ENCODE measurements around the gene RARS1.
"Not testable (repeated sequence)": the region's sequence is repeated elsewhere in the genome, so short reads cannot be mapped to it uniquely, and the experiment has no call there.

RARS1 gene

DNA sequence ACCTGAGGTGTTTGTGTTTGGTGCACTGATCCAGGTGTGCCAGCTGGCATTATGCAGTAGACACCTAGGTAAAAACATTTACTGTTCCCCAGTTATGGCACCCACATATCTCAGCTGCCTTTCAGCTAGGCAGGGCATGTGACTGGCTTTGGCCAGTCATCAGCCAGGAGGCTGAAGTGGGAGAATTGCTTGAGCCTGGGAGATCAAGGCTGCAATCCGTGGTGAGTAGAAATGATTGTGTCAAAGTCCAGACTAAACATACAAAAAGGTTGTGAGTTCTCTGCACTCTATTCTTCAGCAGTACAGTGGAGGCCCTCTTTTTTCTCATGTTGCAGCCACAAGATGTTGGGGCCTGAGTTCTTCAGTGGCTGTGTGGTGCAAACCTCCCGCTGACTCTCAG lies 39.6 kb downstream of the RARS1 start:
- Mint-ChIP-seq H3K36me3 (peaks cover 7 to 24% of the 10 kb centered on the region in 2 donors), H3K27ac (no peak overlapping the region), H3K4me3 (no peak overlapping the region), H3K27me3 (peaks cover 27 to 30% of the 10 kb centered on the region in 2 donors), H3K9me3 (peaks cover 0 to 7% of the 10 kb centered on the region in 2 donors), H3K4me1 (peaks cover 9 to 18% of the 10 kb centered on the region in 2 donors)
- DNase-seq: no peak
- ATAC-seq (replicated peaks): no peak

DNA sequence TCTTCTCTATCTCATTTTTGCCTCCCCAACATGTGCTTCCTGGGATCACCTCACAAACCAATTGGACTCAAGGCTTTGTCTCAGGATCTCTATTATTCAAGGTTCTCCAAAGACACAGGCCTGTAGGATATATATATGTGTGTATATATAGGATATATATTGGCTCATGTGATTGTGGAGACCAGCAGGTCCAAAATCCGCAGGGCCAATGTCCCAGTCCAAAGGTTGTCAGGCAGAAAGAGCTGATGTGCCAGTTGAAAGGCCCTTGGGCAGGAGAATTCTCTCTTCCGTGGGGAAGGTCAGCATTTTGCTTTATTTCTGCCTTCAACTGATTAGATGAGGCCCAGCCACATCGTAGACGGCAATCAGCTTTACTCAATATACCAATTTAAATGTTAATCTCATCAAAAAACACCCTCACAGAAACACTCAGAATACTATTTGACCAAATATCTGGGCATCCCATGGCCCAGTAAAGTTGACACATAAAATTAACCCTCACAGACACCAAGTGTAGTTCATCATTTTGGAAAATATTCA lies 41.6 kb downstream of the RARS1 start:
- Mint-ChIP-seq H3K4me3 (no peak overlapping the region), H3K27me3 (peaks cover 41 to 46% of the 10 kb centered on the region in 2 donors)
- no peak for ATAC-seq (replicated peaks)

DNA sequence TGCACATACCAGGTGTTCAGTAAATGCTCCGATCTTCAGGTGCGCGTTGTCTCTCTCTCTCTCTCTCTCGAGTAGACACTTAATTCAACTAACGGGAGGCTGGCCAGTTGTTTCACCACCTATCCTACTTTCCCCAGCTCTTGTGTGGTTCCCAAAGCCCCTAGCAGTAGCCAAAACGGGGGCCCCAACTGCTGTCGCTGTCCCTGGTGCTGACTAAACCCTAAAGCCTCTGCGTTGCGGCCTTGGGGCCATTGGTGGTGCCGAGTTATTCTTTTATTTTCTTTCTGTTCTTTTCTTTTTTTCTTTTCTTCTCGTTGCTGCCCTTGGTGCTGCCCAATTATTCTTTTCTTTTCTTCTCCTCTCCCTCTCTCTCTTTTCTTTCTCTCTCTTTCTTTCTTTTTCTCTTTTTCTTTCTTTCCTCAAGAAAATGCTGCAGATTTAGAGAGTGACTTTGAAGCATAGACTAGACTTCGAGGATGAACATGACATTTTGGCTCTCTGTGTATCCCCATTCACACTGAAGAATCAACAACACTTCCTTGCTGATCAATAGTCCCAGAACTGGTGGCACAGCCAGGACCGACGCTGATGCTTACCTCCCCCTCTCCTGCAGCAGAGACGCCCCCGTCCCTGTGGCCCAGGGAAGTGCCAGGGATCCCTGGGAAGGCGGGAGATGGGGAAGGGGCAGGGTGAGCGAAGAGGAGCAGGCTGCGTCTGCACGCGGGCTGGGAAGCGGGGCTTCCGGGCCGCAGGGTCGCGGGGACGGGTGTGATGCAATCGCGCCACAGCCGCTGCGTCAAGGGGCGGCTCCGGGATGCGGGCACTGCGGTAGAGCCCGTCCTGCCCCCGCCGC lies 42.5 kb downstream of the RARS1 start, which contains the start of gene FBLL1:
Gene FBLL1, plus strand, starts transcription at position 785 of the 853 bp plus-strand sequence. CDS start 200 bp downstream, outside the sequence.
- Mint-ChIP-seq H3K4me3 (peak within 1 kb of the TSS; percentile 76 to 87), H3K27me3 (peaks cover 43 to 54% of the 10 kb centered on the region in 2 donors), H3K9me3 (peaks cover 0 to 7% of the 10 kb centered on the region in 2 donors), H3K4me1 (peaks cover 9 to 18% of the 10 kb centered on the region in 2 donors), H3K27ac (no peak within 1 kb of the TSS), H3K36me3 (peaks cover 7 to 18% of the 10 kb centered on the region in 2 donors)
- ATAC-seq (replicated peaks): peak in 1 of 2 donors; percentile 70
- DNase-seq: no peak

More for the DNA sequence above, 41.6 kb downstream of the RARS1 start:
- Mint-ChIP-seq H3K36me3 (peaks cover 7 to 18% of the 10 kb centered on the region in 2 donors), H3K9me3 (peaks cover 0 to 7% of the 10 kb centered on the region in 2 donors), H3K4me1 (peaks cover 9 to 18% of the 10 kb centered on the region in 2 donors), H3K27ac (no peak overlapping the region)
- DNase-seq: no peak

DNA sequence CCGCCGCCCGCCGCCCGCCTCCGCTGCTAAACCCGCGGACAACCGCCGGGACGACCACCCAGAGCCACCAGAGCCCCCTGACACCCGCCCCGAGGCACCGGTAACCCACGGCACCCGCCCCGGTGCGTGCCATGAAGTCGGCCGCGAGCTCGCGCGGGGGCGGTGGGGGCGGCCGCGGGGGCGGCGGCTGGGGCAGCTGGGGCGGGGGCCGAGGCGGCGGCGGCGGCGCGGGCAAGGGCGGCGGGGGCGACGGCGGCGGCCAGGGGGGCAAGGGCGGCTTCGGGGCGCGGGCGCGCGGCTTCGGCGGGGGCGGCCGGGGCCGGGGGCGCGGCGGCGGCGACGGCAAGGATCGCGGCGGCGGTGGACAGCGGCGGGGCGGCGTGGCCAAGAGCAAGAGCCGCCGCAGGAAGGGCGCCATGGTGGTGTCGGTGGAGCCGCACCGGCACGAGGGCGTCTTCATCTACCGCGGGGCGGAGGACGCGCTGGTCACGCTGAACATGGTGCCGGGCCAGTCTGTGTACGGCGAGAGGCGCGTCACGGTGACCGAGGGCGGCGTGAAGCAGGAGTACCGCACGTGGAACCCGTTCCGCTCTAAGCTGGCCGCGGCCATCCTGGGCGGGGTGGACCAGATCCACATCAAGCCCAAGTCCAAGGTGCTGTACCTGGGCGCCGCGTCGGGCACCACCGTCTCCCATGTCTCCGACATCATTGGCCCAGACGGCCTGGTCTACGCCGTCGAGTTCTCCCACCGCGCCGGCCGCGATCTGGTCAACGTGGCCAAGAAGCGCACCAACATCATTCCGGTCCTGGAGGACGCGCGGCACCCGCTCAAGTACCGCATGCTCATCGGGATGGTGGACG lies 43.3 kb downstream of the RARS1 start:
- ATAC-seq (replicated peaks) (peak in 1 of 2 donors; percentile 31), DNase-seq (no peak)
- Mint-ChIP-seq H3K9me3 (peaks cover 0 to 7% of the 10 kb centered on the region in 2 donors), H3K27ac (no peak overlapping the region), H3K36me3 (peaks cover 7 to 11% of the 10 kb centered on the region in 2 donors), H3K27me3 (peaks cover 43 to 58% of the 10 kb centered on the region in 2 donors), H3K4me3 (peak overlapping the region; percentile 57 to 87), H3K4me1 (peaks cover 9 to 18% of the 10 kb centered on the region in 2 donors)

DNA sequence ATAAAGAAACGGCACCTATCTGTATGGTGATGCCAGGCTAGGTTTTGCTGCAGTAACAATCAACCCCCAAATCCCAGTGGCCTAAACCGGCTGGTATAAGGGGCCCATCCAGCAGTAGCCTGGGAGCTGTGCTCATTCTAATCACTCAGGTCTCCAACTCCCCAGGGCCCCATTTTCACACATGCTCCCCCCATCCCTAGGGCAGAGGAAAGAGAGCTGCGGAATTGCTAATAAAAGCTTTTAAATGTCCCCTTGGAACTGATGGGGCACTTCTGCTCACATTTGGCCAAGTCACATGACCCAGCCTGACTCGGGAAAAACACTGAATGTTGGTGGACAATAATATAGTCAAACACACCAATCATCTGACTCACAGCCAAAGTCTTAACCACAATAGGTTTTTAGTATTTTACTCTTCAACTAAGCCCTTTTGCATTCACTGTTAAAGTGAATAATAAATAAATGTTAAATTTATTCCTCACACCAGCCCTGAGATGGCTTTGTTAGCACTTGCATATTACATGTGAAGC lies 44.4 kb downstream of the RARS1 start:
- H3K27ac Mint-ChIP-seq: no peak overlapping the region
- peaks cover 9 to 18% of the 10 kb centered on the region in 2 donors for H3K4me1 Mint-ChIP-seq
- H3K27me3 Mint-ChIP-seq: peaks cover 43 to 58% of the 10 kb centered on the region in 2 donors
- ATAC-seq (replicated peaks): no peak
- H3K4me3 Mint-ChIP-seq: peak overlapping the region; percentile 57 to 77
- no peak for DNase-seq
- peaks cover 0 to 7% of the 10 kb centered on the region in 2 donors for H3K9me3 Mint-ChIP-seq
- peaks cover 7 to 11% of the 10 kb centered on the region in 2 donors for H3K36me3 Mint-ChIP-seq

DNA sequence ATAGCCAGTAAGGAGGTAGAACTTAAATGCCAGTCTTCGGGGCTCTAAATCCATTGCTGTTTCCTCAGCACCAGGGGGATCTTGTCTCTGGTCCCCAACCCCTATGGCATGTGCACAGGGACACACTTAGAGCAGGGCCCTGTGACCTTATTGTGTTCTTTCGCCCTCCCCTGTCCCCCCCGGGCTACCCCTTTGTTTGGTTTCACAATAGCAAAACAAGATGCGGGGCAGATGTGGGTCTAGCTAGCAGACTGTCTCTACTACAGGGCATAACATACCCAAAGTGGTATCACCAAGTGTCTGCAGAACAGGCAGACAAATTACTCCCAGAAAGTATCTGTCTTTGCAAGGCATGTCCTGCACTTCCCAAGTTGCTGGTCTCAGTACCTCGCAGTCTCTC lies 44.9 kb downstream of the RARS1 start:
- H3K27me3 Mint-ChIP-seq: peaks cover 43 to 58% of the 10 kb centered on the region in 2 donors
- no peak for DNase-seq
- no peak overlapping the region for H3K27ac Mint-ChIP-seq
- H3K4me1 Mint-ChIP-seq: peaks cover 9 to 18% of the 10 kb centered on the region in 2 donors
- no peak overlapping the region for H3K4me3 Mint-ChIP-seq
- H3K36me3 Mint-ChIP-seq: peaks cover 7 to 11% of the 10 kb centered on the region in 2 donors
- no peak for ATAC-seq (replicated peaks)
- peaks cover 0 to 7% of the 10 kb centered on the region in 2 donors for H3K9me3 Mint-ChIP-seq

DNA sequence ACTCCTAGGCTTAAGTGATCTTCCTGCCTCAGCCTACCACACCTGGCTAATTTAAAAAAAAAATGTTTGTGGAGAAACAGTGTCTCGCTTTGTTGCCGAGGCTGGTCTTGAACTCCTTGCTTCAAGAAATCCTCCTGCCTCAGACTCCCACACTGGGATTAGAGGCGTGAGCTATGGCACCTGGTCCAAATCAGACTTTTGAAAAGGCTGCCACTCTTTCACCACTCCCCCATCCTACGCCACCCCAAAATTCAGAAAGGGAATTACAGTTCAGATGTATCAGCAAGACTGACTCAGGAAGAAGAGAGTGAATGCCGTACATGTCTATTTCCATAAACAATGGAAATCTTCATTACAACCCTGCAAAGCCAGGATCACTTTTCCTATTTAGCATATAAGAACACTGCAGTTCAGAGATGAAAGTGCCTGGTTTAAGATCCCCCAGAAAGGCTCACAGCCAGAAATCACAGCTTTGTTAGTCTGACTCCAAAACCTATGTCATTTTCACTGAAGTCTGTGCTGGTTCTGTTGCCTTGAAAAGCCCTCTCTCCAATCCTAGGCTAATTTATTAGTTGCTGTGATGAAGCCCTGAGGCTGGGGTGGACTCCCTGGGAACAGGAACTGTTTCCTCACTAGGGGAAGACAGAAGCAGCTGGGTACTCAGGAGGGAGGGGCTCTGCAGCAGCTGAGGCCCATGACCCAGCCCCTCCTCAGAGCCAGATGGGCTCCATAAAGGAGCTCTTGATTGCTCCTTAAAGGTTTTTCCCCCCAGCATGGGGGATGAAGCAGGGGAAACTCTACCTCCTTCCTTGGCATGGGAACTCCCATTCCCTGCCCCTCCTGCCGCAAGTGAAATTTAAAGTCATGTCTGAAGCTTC lies 46.0 kb downstream of the RARS1 start:
- Mint-ChIP-seq H3K27me3 (peaks cover 43 to 58% of the 10 kb centered on the region in 2 donors), H3K4me1 (peaks cover 9 to 18% of the 10 kb centered on the region in 2 donors), H3K4me3 (no peak overlapping the region), H3K9me3 (peaks cover 0 to 7% of the 10 kb centered on the region in 2 donors), H3K27ac (no peak overlapping the region), H3K36me3 (peaks cover 7 to 11% of the 10 kb centered on the region in 2 donors)
- no peak for DNase-seq
- ATAC-seq (replicated peaks): no peak

DNA sequence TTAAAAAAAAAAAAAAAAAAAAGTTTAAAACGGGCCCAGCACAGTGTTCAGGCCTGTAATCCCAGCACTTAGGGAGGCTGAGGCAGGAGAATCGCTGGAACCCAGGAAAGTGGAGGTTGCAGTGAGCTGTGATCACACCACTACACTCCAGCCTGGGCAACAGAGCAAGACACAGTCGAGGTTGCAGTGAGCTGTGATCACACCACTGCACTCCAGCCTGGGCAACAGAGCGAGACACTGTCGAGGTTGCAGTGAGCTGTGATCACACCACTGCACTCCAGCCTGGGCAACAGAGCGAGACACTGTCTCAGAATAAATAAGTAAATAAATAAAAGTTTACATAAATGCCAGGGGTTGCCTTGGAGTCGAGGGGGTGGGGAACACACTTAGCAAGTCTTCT lies 48.1 kb downstream of the RARS1 start:
- H3K4me1 Mint-ChIP-seq; ATAC-seq (replicated peaks); H3K9me3 Mint-ChIP-seq; H3K36me3 Mint-ChIP-seq; H3K27ac Mint-ChIP-seq; H3K4me3 Mint-ChIP-seq; DNase-seq: not testable (repeated sequence)
- peaks cover 26 to 44% of the 10 kb centered on the region in 2 donors for H3K27me3 Mint-ChIP-seq

DNA sequence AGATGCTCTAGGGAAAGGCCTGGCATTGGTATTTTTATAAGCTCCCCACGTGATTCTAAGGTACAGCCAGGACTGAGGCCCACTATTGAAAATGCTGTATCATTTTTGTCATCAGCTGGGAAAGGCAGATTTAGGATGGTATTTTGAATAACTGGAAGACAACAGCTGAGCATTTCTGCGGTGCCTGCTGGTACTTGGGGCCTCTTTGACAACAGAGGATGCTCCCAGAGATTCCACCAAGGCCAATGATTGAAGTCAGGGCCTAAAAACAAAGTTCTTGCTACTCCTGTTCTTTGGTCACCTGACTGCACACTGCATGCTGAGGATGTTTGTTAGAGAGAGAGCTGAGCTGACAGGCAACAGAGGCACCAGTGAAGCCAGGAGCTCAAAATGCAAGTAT lies 50.9 kb downstream of the RARS1 start:
- Mint-ChIP-seq H3K4me1 (no peaks in the 10 kb centered on the region), H3K27ac (no peak overlapping the region), H3K36me3 (no peaks in the 10 kb centered on the region), H3K4me3 (no peak overlapping the region), H3K9me3 (peaks cover 0 to under 1% of the 10 kb centered on the region in 2 donors), H3K27me3 (peaks cover 6 to 19% of the 10 kb centered on the region in 2 donors)
- ATAC-seq (replicated peaks) (no peak), DNase-seq (no peak)

DNA sequence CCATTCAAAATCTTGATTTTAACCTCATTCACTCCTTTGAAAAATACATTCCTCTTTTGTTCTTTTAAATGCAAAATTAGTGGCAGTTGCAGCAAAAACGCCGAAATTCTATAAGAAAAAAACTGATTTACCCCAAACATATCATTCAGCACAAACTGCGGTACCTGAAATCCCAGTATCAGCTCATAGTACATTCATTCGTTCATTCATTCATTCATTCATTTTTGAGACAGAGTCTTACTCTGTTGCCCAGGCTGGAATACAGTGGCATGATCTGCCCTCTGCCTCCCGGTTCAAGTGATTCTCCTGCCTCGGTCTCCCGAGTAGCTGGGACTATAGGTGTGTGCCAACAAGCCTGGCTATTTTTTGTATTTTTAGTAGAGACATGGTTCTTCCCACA lies 63.3 kb downstream of the RARS1 start:
- H3K27me3 Mint-ChIP-seq: no peaks in the 10 kb centered on the region
- H3K4me1 Mint-ChIP-seq: peaks cover 0 to 6% of the 10 kb centered on the region in 2 donors
- peaks cover 42 to 65% of the 10 kb centered on the region in 2 donors for H3K36me3 Mint-ChIP-seq
- H3K4me3 Mint-ChIP-seq: no peak overlapping the region
- ATAC-seq (replicated peaks) (no peak), DNase-seq (no peak)
- H3K27ac Mint-ChIP-seq: no peak overlapping the region
- H3K9me3 Mint-ChIP-seq: peaks cover 5 to 8% of the 10 kb centered on the region in 2 donors

DNA sequence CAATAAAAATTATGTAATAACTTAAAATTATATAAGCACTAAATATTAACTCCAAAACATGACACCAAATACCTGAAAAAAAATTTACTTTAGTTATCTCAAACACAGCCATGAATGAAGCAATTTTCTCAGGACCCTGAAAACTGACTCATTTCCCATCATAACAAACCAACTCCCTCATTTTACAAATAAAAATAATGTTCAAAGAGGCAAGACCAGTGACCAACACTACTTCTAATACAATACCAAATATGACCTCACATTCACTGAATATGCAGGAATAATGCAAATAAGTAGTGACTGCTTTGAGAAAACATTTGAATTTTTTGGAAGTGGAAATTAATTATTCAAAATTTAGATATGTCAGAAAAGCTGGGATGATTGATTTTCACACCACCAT lies 64.4 kb downstream of the RARS1 start:
- Mint-ChIP-seq H3K27me3 (no peaks in the 10 kb centered on the region), H3K9me3 (peaks cover 3 to 4% of the 10 kb centered on the region in 2 donors), H3K36me3 (peaks cover 36 to 58% of the 10 kb centered on the region in 2 donors), H3K4me1 (peaks cover 0 to 6% of the 10 kb centered on the region in 2 donors), H3K4me3 (no peak overlapping the region), H3K27ac (no peak overlapping the region)
- DNase-seq (no peak), ATAC-seq (replicated peaks) (no peak)

DNA sequence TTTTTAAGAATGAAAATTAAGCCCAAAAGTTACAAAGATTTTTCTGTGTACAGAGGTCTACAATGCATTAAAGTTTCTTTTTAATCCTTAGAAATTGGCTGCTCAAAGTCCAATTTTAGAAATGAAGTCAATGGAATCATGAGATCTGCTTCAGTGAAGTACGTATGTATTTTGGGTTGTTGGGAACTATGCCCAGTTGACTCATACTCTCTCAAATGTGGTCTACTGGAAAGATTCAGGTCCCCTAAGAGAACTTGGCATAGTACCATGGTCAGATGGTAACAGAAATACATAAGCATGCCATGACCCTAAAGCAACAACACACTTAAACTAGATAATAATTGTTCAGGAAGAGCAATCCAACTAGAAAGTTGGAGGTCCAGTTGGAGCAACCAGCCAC lies 65.9 kb downstream of the RARS1 start:
- H3K4me1 Mint-ChIP-seq: peaks cover 0 to 6% of the 10 kb centered on the region in 2 donors
- ATAC-seq (replicated peaks): no peak
- no peak overlapping the region for H3K4me3 Mint-ChIP-seq
- H3K27ac Mint-ChIP-seq: no peak overlapping the region
- peaks cover 33 to 57% of the 10 kb centered on the region in 2 donors for H3K36me3 Mint-ChIP-seq
- peaks cover 3 to 4% of the 10 kb centered on the region in 2 donors for H3K9me3 Mint-ChIP-seq
- H3K27me3 Mint-ChIP-seq: no peaks in the 10 kb centered on the region
- DNase-seq: no peak

Measured in stimulated activated naive B cell treated with anti-CD40 and anti-IgM and Interleukin-4, amounts not matched to agents 10 μg/mL and 1 μg/mL and 100 μg/mL, for 72 hours (primary cell).